ENCODE results near the gene HEPHL1.

HEPHL1 gene

GRCh38 chr11:94024547-94024946 lies 3.4 kb downstream of the HEPHL1 start:
- H4K20me1 ChIP-seq (ENCODE audit: insufficient read depth, low read length), result no peaks in the 10 kb centered on the region
- no peaks in the 10 kb centered on the region for H3K4me1 ChIP-seq (ENCODE audit: insufficient read depth, low read length, severe bottlenecking)
- no peaks in the 10 kb centered on the region for H3F3A ChIP-seq (ENCODE audit: insufficient read depth, low read length)
- H2AFZ ChIP-seq (ENCODE audit: low read length), result no peak overlapping the region
- no peak overlapping the region for H3K4me2 ChIP-seq (ENCODE audit: low read length)
- no peaks in the 10 kb centered on the region for H3K9me2 ChIP-seq (ENCODE audit: low read depth, low read length)
- H3K9me3 ChIP-seq (ENCODE audit: low read length), result no peaks in the 10 kb centered on the region
- H3K36me3 ChIP-seq (ENCODE audit: insufficient read depth, low read length), result no peaks in the 10 kb centered on the region
- no peaks in the 10 kb centered on the region for H3K79me2 ChIP-seq (ENCODE audit: insufficient read depth, low read length)
- no peak overlapping the region for H3K27ac ChIP-seq (ENCODE audit: low read depth, low read length, poor library complexity, severe bottlenecking)
- H3K4me3 ChIP-seq (ENCODE audit: low read depth, low read length, poor library complexity, severe bottlenecking), result no peak overlapping the region
- TF ChIP-seq CTCF (IDR thresholded peaks at IDR 0.05; ENCODE audit: low read length) (no peak), EZH2 (IDR thresholded peaks at IDR 0.05; ENCODE audit: borderline replicate concordance, low read length) (no peak)
- no peaks in the 10 kb centered on the region for H3K27me3 ChIP-seq (ENCODE audit: insufficient read depth, low read length)
- H3K9ac ChIP-seq (ENCODE audit: low read length), result no peak overlapping the region

- Histone ChIP-seq H3K9me2 (ENCODE audit: low read depth, low read length) (no peaks in the 10 kb centered on the region), H4K20me1 (ENCODE audit: insufficient read depth, low read length) (no peaks in the 10 kb centered on the region), H2AFZ (ENCODE audit: low read length) (no peak overlapping the region), H3K4me2 (ENCODE audit: low read length) (no peak overlapping the region), H3K4me1 (ENCODE audit: insufficient read depth, low read length, severe bottlenecking) (no peaks in the 10 kb centered on the region), H3K9ac (ENCODE audit: low read length) (no peak overlapping the region), H3K27me3 (ENCODE audit: insufficient read depth, low read length) (no peaks in the 10 kb centered on the region), H3F3A (ENCODE audit: insufficient read depth, low read length) (no peaks in the 10 kb centered on the region), H3K27ac (ENCODE audit: low read depth, low read length, poor library complexity, severe bottlenecking) (no peak overlapping the region), H3K9me3 (ENCODE audit: low read length) (no peaks in the 10 kb centered on the region), H3K79me2 (ENCODE audit: insufficient read depth, low read length) (no peaks in the 10 kb centered on the region), H3K4me3 (ENCODE audit: low read depth, low read length, poor library complexity, severe bottlenecking) (no peak overlapping the region), H3K36me3 (ENCODE audit: insufficient read depth, low read length) (no peaks in the 10 kb centered on the region)
- no peak for TF ChIP-seq EZH2 (IDR thresholded peaks at IDR 0.05; ENCODE audit: borderline replicate concordance, low read length)
- TF ChIP-seq CTCF (IDR thresholded peaks at IDR 0.05; ENCODE audit: low read length), result no peak
These were observed 4.7 kb downstream of the HEPHL1 start for GRCh38 chr11:94025690-94026394.

GRCh38 chr11:94027210-94027609 lies 6.1 kb downstream of the HEPHL1 start:
- Histone ChIP-seq H3K4me3 (ENCODE audit: low read depth, low read length, poor library complexity, severe bottlenecking) (no peak overlapping the region), H2AFZ (ENCODE audit: low read length) (no peak overlapping the region), H3K4me2 (ENCODE audit: low read length) (no peak overlapping the region), H3K9me2 (ENCODE audit: low read depth, low read length) (no peaks in the 10 kb centered on the region), H3K27me3 (ENCODE audit: insufficient read depth, low read length) (no peaks in the 10 kb centered on the region), H3K36me3 (ENCODE audit: insufficient read depth, low read length) (no peaks in the 10 kb centered on the region), H3F3A (ENCODE audit: insufficient read depth, low read length) (no peaks in the 10 kb centered on the region), H3K4me1 (ENCODE audit: insufficient read depth, low read length, severe bottlenecking) (no peaks in the 10 kb centered on the region), H3K79me2 (ENCODE audit: insufficient read depth, low read length) (no peaks in the 10 kb centered on the region), H3K9ac (ENCODE audit: low read length) (no peak overlapping the region), H3K9me3 (ENCODE audit: low read length) (no peaks in the 10 kb centered on the region), H3K27ac (ENCODE audit: low read depth, low read length, poor library complexity, severe bottlenecking) (no peak overlapping the region), H4K20me1 (ENCODE audit: insufficient read depth, low read length) (no peaks in the 10 kb centered on the region)
- TF ChIP-seq EZH2 (IDR thresholded peaks at IDR 0.05; ENCODE audit: borderline replicate concordance, low read length) (no peak), CTCF (IDR thresholded peaks at IDR 0.05; ENCODE audit: low read length) (no peak)

All from OCI-LY1 (cell line).